ENCODE results near the gene ARL14EPL. TPM values are rescaled to one million over a fixed set of nuclear protein-coding genes. Genes with fewer than 3 reads are reported as not detected.
A peak's percentile ranks its signal among the peaks of the same experiment; 100 is the strongest.
"Not testable (repeated sequence)": the region's sequence is repeated elsewhere in the genome, so short reads cannot be mapped to it uniquely, and the experiment has no call there.

Gene ARL14EPL
- total RNA-seq, 1 donor from 2014 or later = not detected

- H3K27me3 Mint-ChIP-seq = peaks cover 20% of the 10 kb centered on the region
- H3K4me1 Mint-ChIP-seq = peaks cover 11% of the 10 kb centered on the region
- peaks cover 3% of the 10 kb centered on the region for H3K9me3 Mint-ChIP-seq
- peaks cover 1% of the 10 kb centered on the region for H3K36me3 Mint-ChIP-seq (ENCODE audit: low read depth)
- peak; percentile 48 for DNase-seq
- intact Hi-C loops (cut with micrococcal nuclease) = no loop called here
- H3K4me3 Mint-ChIP-seq = no peak overlapping the region
- peak overlapping the region; percentile 7 for H3K27ac Mint-ChIP-seq
Observed at GRCh38 chr5:116075191-116075831, 43.0 kb downstream of the ARL14EPL start.

DNA sequence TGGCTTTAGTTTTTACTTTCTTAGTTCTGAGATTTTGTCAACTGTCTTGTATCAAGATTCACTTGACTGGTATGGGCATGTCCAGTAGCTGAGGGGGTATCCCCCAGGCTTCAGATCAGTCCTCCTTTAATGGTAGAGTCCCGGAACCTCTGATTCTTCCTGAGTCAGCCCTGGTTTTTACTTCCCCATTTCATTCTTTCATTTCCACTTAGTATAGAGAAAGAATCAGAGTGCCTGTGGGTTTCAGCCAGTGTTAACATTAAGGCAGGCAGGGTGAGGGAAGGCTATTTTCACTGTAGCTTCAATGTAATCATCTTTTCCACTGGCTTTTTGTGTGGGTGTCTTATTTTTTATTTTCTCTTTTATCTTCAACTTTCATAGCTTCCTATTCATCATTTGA lies 44.2 kb downstream of the ARL14EPL start:
- Mint-ChIP-seq H3K9me3 (peaks cover 3% of the 10 kb centered on the region), H3K4me1 (peaks cover 11% of the 10 kb centered on the region), H3K36me3 (ENCODE audit: low read depth) (peaks cover 1% of the 10 kb centered on the region), H3K27me3 (peaks cover 15% of the 10 kb centered on the region), H3K27ac (peak overlapping the region; percentile 5), H3K4me3 (no peak overlapping the region)
- intact Hi-C loops (cut with micrococcal nuclease) = loop anchor here (1.0 kb wide), 1 partner anchor 9 kb away; the partner anchor contains the start of gene COMMD10
- peak; percentile 25 for DNase-seq

DNA sequence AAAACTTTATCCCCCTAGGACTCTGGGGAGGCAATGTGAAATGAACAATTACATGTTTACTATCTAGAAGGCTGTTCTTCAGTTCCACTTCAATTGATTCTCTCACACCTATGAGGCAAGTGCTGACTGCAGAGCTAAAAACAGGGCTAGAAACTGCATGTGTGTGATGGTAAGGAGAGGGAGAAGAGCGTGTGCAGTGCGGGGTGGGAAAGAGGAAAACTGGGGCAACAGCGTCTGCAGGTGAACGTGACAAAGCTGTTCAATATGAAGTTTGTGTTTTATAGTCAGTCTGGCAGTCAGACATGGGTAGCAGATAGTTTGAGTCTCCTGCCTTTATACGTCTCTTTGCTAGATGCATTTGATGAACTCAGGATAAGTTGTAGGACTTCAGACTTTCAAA lies 45.9 kb downstream of the ARL14EPL start:
- intact Hi-C loops (cut with micrococcal nuclease) = no loop called here
- peaks cover 11% of the 10 kb centered on the region for H3K4me1 Mint-ChIP-seq

DNA sequence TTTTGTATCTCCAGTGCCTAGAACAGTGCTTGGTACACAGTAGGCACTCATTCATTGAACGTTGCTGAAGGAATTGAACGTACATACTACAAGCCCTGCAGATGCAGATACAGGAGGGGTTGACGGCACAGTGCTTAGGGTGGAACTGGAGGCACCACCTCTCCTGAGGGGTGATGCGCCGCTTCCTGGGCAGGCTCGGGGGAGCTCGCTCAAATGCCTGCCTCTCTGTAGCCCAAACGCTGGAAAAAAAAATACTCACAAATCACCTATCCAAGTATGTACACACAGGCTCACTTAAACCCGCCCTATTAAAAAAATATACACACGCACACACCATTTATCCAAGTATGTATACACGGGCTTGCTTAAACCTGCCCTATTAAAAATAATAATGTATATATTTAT lies 52.0 kb downstream of the ARL14EPL start:
- Mint-ChIP-seq H3K4me1 (peaks cover 25% of the 10 kb centered on the region), H3K27ac (peak overlapping the region; percentile 82), H3K9me3 (peaks cover 6% of the 10 kb centered on the region), H3K4me3 (peak overlapping the region; percentile 88), H3K36me3 (ENCODE audit: low read depth) (peaks cover 18% of the 10 kb centered on the region), H3K27me3 (peaks cover 2% of the 10 kb centered on the region)
- intact Hi-C loops (cut with micrococcal nuclease) = loop anchor here (2.0 kb wide), 2 partner anchors 51 to 243 kb away; partner anchors contain the start of genes AP3S1 and ATG12
- peak; percentile 74 for DNase-seq

More for the DNA sequence above, 45.9 kb downstream of the ARL14EPL start:
- Mint-ChIP-seq H3K4me3 (no peak overlapping the region), H3K27me3 (peaks cover 9% of the 10 kb centered on the region), H3K36me3 (ENCODE audit: low read depth) (peaks cover 1% of the 10 kb centered on the region), H3K9me3 (no peaks in the 10 kb centered on the region), H3K27ac (no peak overlapping the region)
- DNase-seq = peak; percentile 18

- DNase-seq = peak; percentile 94
- H3K27ac Mint-ChIP-seq = peak within 1 kb of the TSS; percentile 91
- peak within 1 kb of the TSS; percentile 88 for H3K4me3 Mint-ChIP-seq
- peaks cover 26% of the 10 kb centered on the region for H3K4me1 Mint-ChIP-seq
- peaks cover 6% of the 10 kb centered on the region for H3K9me3 Mint-ChIP-seq
- peaks cover 18% of the 10 kb centered on the region for H3K36me3 Mint-ChIP-seq (ENCODE audit: low read depth)
- intact Hi-C loops (cut with micrococcal nuclease) = loop anchor here (1.0 to 2.0 kb wide), 4 partner anchors 9 to 459 kb away; partner anchors contain the start of genes AP3S1, ATG12 and TMED7
- peaks cover 2% of the 10 kb centered on the region for H3K27me3 Mint-ChIP-seq
Observed at GRCh38 chr5:116084871-116085715, 52.8 kb downstream of the ARL14EPL start, which contains the start of gene COMMD10. Gene COMMD10 (plus strand): TSS chr5:116085025.

- peak overlapping the region; percentile 88 for H3K4me3 Mint-ChIP-seq
- H3K27me3 Mint-ChIP-seq; H3K9me3 Mint-ChIP-seq; intact Hi-C loops (cut with micrococcal nuclease); H3K27ac Mint-ChIP-seq: not testable (repeated sequence)
- DNase-seq = peak; percentile 50
- H3K36me3 Mint-ChIP-seq (ENCODE audit: low read depth) = peaks cover 21% of the 10 kb centered on the region
- H3K4me1 Mint-ChIP-seq = peaks cover 29% of the 10 kb centered on the region
Observed at GRCh38 chr5:116086309-116086708, 54.0 kb downstream of the ARL14EPL start.

GRCh38 chr5:116088062-116088461 lies 55.8 kb downstream of the ARL14EPL start:
- Mint-ChIP-seq H3K36me3 (ENCODE audit: low read depth) (peaks cover 33% of the 10 kb centered on the region), H3K4me1 (peaks cover 29% of the 10 kb centered on the region), H3K27ac (no peak overlapping the region), H3K9me3 (peaks cover 6% of the 10 kb centered on the region), H3K4me3 (no peak overlapping the region), H3K27me3 (no peaks in the 10 kb centered on the region)
- intact Hi-C loops (cut with micrococcal nuclease) = no loop called here
- DNase-seq = peak; percentile 46

GRCh38 chr5:116090302-116090701 lies 58.0 kb downstream of the ARL14EPL start:
- Mint-ChIP-seq H3K27ac (no peak overlapping the region), H3K4me3 (no peak overlapping the region), H3K4me1 (peaks cover 20% of the 10 kb centered on the region), H3K27me3 (no peaks in the 10 kb centered on the region), H3K9me3 (no peaks in the 10 kb centered on the region), H3K36me3 (ENCODE audit: low read depth) (peaks cover 43% of the 10 kb centered on the region)
- intact Hi-C loops (cut with micrococcal nuclease) = no loop called here
- peak; percentile 30 for DNase-seq

GRCh38 chr5:116091416-116091815 lies 59.1 kb downstream of the ARL14EPL start:
- Mint-ChIP-seq H3K4me1 (peaks cover 14% of the 10 kb centered on the region), H3K4me3 (no peak overlapping the region), H3K9me3 (no peaks in the 10 kb centered on the region), H3K27me3 (no peaks in the 10 kb centered on the region), H3K36me3 (ENCODE audit: low read depth) (peaks cover 48% of the 10 kb centered on the region), H3K27ac (no peak overlapping the region)
- intact Hi-C loops (cut with micrococcal nuclease) = no loop called here
- peak; percentile 9 for DNase-seq

- Mint-ChIP-seq H3K27me3 (no peaks in the 10 kb centered on the region), H3K9me3 (peaks cover 9% of the 10 kb centered on the region), H3K27ac (no peak overlapping the region), H3K4me3 (no peak overlapping the region), H3K36me3 (ENCODE audit: low read depth) (peaks cover 64% of the 10 kb centered on the region), H3K4me1 (no peaks in the 10 kb centered on the region)
- no peak for DNase-seq
- intact Hi-C loops (cut with micrococcal nuclease) = no loop called here
Observed at GRCh38 chr5:116097301-116097700, 65.0 kb downstream of the ARL14EPL start.

- peak; percentile 13 for DNase-seq
- Mint-ChIP-seq H3K27ac (no peak overlapping the region), H3K9me3 (peaks cover 9% of the 10 kb centered on the region), H3K4me1 (no peaks in the 10 kb centered on the region), H3K36me3 (ENCODE audit: low read depth) (peaks cover 59% of the 10 kb centered on the region), H3K27me3 (no peaks in the 10 kb centered on the region), H3K4me3 (no peak overlapping the region)
- intact Hi-C loops (cut with micrococcal nuclease) = no loop called here
Observed at GRCh38 chr5:116098998-116099397, 66.7 kb downstream of the ARL14EPL start.

GRCh38 chr5:116104941-116105340 lies 72.7 kb downstream of the ARL14EPL start:
- H3K36me3 Mint-ChIP-seq (ENCODE audit: low read depth) = peaks cover 42% of the 10 kb centered on the region
- H3K27ac Mint-ChIP-seq; intact Hi-C loops (cut with micrococcal nuclease); H3K9me3 Mint-ChIP-seq; H3K27me3 Mint-ChIP-seq; DNase-seq; H3K4me1 Mint-ChIP-seq; H3K4me3 Mint-ChIP-seq: not testable (repeated sequence)

Data from activated CD4-positive, alpha-beta T cell treated with anti-CD3 and anti-CD28 coated beads, Interleukin-2, amount 10 ng/mL, durations not matched to agents 24 days and 14 days (primary cell).